Loucy (cell line): ENCODE measurements around the gene CCDC91.

Experiments used
- CTCF ChIP-seq: fragments of 200-600 bp; sonication (generic); conservative IDR thresholded peaks from 2 replicates; pipeline ENCODE4 v1.5.1; 2014; ENCODE audit warnings: mild to moderate bottlenecking, antibody characterized with exemption, low read length
- EZH2phosphoT487 ChIP-seq: fragments of 200-600 bp; IDR thresholded peaks from 2 replicates; pipeline ENCODE4 v1.6.1; 2018; ENCODE audit warnings: antibody characterized with exemption, mild to moderate bottlenecking, moderate library complexity, borderline replicate concordance

- TF ChIP-seq CTCF (no peak), EZH2phosphoT487 (no peak)
Observed at GRCh38 chr12:28591831-28592230, 401.6 kb downstream of the CCDC91 start.
